GM21515 (cell line): ENCODE results near the gene CYP2S1.
"Not testable (repeated sequence)": the region's sequence is repeated elsewhere in the genome, so short reads cannot be mapped to it uniquely, and the experiment has no call there.

Experiments
- ATAC-seq: cut with Tn5 transposase; IDR thresholded peaks from one replicate; pipeline ENCODE4 v1.9.1; 2021; ENCODE audit not compliant: unreplicated experiment

Gene CYP2S1

DNA sequence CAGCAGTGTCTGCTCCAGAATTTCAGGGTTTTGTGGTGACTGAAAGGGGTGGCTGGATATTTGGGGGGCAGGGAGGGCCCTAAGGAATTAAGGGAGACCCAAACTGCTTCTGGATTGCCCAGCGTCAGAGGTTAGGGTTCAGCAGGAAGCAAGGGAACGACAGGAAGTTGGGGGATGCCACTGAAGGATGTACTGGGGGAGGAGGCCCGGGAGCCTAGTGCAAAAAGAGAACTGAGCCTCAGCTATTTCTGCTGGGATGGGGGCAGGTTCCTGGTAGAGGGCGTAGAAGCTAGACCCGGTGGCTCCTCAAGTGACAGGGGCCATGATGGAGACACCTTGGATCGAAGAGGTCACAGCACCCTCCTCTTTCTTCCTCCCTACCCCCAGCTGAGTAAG is 1.1 kb downstream of the CYP2S1 start:
- no peak for ATAC-seq

DNA sequence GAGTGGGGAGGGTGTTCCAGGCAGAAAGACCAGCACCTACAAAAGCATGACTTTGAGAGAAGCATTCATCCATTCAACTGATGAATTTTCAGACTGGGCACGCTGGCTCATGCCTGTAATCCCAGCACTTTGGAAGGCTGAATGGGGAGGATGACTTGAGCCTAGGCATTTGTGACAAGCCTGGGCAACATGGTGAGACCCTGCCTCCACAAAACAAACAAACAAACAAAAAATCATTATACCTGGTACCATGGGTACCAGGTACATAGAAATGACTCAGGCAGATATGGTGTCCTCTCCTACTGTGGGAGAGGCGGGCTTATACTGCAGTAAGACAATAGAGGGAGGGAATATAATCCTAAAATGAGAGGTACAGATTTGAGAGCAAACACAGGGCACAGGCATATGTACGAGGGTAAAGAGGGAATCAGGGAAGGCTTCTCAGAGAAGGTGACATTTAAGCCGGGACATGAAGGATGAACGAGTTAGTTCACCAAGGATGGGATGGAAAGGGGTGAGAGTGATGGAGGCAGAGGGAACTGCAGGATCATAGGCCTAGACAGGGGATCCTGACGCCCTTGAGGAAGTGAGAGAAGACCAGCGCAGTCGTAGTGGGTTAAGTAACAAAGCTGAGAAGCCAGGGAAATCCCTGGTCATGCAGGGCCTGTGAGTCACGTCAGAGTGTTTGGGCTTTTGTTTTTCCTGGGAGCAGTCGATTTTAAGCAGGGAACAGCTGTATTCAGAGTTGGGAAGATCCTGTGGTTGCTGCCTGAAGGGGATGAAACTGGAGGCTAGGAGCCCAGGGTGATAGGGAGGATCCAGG is 2.9 kb downstream of the CYP2S1 start:
- ATAC-seq, result no peak

DNA sequence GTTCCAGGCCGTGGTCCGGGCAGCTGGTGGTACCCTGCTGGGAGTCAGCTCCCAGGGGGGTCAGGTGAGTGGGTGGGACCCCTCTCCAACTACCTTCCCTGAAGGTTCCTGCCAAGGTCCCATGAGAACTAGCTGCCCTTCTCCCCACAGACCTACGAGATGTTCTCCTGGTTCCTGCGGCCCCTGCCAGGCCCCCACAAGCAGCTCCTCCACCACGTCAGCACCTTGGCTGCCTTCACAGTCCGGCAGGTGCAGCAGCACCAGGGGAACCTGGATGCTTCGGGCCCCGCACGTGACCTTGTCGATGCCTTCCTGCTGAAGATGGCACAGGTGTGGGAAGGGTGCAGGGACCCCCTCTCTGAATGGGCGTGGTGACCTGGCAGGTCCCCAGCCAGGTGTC is 5.5 kb downstream of the CYP2S1 start:
- no peak for ATAC-seq

GRCh38 chr19:41203371-41203770 is 10.4 kb downstream of the CYP2S1 start:
- ATAC-seq, result no peak

- not testable (repeated sequence) for ATAC-seq
Measured at GRCh38 chr19:41204338-41204737, 11.3 kb downstream of the CYP2S1 start.

DNA sequence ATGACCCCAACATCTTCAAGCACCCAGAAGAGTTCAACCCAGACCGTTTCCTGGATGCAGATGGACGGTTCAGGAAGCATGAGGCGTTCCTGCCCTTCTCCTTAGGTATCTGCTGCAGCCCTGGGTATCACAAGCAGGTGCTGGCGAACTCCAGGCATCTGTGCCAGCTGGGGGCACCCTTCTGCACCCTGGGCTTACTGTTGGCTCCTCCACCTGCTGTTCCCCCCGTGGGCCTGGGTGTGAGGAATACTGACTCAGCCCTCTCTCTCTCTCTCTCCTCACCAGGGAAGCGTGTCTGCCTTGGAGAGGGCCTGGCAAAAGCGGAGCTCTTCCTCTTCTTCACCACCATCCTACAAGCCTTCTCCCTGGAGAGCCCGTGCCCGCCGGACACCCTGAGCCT is 13.0 kb downstream of the CYP2S1 start:
- ATAC-seq, result no peak

DNA sequence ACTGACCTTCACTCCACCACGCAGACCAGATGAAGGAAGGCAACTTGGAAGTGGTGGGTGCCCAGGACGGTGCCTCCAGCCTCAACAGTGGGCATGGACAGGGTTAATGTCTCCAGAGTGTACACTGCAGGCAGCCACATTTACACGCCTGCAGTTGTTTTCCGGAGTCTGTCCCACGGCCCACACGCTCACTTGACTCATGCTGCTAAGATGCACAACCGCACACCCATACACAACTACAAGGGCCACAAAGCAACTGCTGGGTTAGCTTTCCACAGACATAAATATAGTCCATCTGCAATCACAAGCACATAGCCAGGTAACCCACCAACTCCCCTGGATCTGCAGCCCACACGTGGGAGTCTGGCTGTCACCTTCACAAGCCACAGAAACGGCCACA is 13.4 kb downstream of the CYP2S1 start:
- no peak for ATAC-seq

DNA sequence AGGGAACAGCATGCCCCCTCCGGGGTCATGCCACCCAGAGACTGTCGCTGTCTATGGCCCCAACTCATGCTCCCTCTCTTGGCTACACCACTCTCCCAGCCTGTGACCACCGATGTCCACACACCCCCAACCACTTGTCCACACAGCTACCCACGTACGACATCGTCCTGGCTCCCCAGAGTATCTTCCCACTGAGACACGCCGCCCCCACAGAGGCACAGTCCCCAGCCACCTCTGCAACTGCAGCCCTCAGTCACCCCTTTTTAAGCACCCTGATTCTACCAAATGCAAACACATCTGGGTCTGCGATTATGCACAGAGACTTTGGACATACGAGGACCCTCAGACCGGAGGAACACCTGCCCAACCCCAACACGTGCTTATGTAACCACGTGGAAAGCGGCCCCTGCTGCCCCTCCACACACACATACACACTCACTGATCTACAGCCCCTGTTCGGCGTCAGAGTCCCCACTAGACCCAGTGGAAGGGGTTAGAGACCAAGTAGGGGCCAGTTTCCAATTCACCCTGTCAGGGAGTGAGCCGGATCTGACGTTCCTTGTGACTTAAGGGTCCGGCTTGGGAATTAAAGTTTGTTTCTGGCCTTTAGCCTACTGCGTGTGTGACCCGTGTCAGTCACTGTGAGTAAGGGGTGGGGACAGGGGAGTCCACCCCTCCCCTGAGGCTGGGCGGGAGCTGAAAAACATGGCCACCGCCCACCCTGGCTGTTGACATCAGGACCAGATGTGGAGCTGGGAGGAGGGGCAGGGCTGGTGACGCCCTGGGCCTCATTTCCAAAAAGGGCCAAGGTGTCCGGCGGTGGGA is 14.1 kb downstream of the CYP2S1 start:
- ATAC-seq, result no peak

GRCh38 chr19:41214161-41214560 is 21.1 kb downstream of the CYP2S1 start:
- ATAC-seq, result no peak

- ATAC-seq, result no peak
Measured at GRCh38 chr19:41217741-41218140, 24.7 kb downstream of the CYP2S1 start.

DNA sequence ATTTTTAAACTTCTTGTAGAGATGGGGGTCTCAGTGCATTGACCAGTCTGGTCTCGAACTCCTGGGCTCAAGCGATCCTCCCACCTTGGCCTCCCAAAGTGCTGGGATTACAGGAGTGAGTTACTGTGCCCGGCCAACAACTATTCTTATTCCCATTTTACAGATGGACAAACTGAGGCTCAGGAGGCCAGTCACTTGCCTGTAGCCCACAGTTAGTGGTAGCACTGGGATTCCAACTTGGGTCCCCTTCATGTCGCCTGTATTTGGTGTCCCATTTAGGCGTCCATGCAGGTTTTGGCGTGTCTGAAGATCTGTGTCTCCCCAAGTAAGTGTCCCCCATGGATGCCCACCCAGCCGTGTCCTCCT is 25.2 kb downstream of the CYP2S1 start:
- ATAC-seq, result no peak

DNA sequence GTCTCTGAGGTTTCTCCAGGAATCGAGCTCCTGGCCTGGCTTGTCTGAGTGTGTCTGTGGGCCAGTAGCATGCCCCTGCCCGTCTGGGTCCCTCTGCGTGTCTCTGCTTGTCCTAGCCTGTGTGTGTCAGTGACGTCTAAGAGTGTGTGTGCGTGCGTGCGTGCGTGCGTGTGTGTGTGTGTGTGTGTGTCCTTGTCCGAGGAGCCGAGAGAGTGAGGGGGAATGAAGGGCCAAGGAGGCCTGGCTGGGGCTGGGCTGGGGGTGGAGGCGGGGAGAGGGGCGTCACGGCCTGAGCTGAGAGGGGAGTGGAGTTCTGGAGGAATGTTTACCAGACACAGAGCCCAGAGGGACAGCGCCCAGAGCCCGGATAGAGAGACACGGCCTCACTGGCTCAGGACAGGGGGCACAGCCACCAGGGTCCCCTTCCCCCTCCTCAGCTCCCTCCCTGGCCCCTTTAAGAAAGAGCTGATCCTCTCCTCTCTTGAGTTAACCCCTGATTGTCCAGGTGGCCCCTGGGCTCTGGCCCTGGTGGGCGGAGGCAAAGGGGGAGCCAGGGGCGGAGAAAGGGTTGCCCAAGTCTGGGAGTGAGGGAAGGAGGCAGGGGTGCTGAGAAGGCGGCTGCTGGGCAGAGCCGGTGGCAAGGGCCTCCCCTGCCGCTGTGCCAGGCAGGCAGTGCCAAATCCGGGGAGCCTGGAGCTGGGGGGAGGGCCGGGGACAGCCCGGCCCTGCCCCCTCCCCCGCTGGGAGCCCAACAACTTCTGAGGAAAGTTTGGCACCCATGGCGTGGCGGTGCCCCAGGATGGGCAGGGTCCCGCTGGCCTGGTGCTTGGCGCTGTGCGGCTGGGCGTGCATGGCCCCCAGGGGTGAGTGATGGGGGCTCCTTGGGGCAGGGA is 25.8 kb downstream of the CYP2S1 start, which contains the start of gene AXL:
Gene AXL, plus strand, starts transcription at position 609 of the 893 bp plus-strand sequence. Its CDS starts 170 bp downstream, at position 779.
- no peak for ATAC-seq

- no peak for ATAC-seq
Measured at GRCh38 chr19:41219924-41220567, 27.0 kb downstream of the CYP2S1 start.

GRCh38 chr19:41220811-41221210 is 27.8 kb downstream of the CYP2S1 start:
- ATAC-seq, result no peak

DNA sequence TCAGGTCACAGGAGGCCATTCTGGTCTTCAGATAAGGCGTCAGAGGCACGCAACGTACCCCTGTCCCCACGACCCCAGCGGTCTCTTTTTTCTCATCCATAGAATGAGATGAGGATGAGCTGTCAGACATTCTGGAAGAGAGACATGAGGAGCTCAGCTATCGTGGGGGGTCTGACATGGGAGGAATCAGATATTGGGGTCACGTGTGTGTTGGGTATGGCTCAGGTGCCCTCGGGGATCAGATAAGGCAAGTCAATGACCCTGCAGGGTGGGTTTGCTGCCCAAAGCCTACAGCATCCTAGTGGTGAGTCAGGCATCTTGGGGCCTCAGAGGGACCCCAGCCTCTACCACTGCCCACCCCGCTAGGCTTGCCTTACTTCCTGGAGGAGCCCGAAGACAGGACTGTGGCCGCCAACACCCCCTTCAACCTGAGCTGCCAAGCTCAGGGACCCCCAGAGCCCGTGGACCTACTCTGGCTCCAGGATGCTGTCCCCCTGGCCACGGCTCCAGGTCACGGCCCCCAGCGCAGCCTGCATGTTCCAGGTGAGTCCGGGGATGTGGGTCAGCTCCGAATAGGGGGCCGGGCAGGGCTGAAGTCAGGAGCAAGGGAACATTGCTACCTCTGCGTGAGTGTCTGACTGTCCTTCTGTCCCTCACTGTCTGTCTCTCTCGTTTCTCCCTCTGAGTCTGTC is 28.6 kb downstream of the CYP2S1 start:
- ATAC-seq, result no peak

DNA sequence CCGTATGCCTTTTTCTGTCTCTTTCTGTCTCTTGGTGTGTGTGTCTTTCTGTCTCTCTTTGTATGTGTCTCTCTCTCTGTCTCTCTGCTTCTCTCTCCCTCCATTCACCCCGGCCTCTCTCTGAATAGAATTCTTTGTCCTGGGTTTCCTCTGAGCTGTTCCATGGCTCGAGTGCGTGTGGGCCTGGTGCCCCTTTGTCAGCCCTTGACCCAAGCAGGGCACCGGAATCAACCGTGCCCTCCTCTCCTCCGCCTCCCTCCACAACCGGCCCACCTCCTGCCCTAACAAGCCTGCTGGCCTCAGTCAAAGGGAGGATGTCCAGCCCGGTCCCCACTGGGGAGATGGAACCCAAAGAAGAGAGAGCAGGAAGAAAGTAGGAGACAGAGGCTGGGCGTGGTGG is 29.2 kb downstream of the CYP2S1 start:
- ATAC-seq, result no peak

DNA sequence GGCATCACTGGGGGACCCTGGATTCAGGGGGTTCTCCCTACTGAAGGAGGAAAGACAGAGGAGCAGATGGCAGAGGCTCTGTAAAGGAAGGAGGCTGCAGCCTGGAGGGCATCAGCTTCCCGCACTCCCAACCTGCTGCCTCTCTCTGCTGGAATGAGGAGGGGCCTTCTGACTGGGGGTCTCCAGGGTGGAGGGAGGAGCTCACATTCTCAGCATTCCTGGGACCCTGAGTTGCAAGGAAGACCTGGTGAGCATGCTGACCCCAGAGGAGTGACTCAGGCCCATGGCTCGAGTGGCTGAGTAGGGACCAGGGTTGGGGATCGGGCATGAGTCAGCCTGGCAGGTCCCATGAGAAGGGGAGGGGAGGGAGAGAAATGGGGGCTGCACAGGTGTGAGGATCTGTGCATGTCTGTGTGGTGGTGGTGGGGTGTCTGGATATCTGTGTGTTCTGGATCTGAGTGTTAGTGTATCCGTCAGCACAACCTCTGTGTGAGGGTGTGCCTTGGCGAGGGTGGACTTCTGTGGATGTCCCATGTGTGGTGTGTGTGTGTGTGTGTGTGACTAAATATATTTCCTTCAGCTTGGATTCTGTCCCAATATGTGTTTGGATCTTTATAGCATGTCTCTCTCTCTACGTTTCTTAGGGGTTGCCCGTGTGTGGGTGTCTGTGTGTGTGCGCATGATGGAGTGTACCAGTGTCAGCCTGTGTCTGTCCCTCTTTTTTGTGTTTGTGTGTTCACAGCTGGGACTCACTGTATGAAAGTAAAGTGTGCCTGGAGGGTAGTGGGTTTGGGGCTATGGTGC is 30.6 kb downstream of the CYP2S1 start:
- ATAC-seq, result no peak

DNA sequence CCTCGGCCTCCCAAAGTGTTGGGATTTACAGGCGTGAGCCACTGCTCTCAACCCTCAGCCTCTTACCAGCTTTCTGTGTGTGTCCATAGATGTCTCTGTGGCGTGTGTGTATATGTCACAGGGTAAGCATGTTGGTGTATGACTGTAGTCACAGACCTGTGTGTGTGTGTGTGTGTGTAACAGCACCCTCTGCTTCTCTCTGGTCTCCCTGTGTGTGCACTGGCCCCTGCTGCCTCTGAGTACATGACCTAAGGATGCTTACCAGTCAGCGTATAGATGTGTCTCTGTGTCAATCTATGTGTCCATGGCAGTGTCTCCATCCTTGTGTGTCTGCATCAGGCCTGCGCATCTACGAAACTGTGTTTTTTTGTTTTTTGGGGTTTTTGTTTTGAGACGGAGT is 31.6 kb downstream of the CYP2S1 start:
- no peak for ATAC-seq
